Small intestine (tissue), 7 donors: ENCODE results near the gene VWA1. TPM values are rescaled to one million over a fixed set of nuclear protein-coding genes. Genes with fewer than 3 reads are reported as not detected.
A peak's percentile ranks its signal among the peaks of the same experiment; 100 is the strongest.

Experiments used
- DNase-seq, 2 donors: peaks; one replicate each; pipeline versions ENCODE4 v3.0.0 to v3.0.0-alpha.2; 2013
- FAIRE-seq: peaks from 2 replicates; lab custom pipeline; 2012; peaks lifted over from hg19 to GRCh38; lab: Jason Lieb, UNC
- H3K27ac ChIP-seq, 3 donors: one replicate each; pipeline ENCODE4 v1.5.1; 2013; ENCODE audit warnings: low read length in 2 of 3, mild to moderate bottlenecking in 2 of 3, control low read depth in 1 of 3, inconsistent platforms in 1 of 3, low read depth in 1 of 3, moderate library complexity in 1 of 3
- H3K27me3 ChIP-seq, 3 donors: one replicate each; pipeline ENCODE4 v1.6.1; 2013; ENCODE audit warnings: low read length in 3 of 3, inconsistent platforms in 1 of 3; ENCODE audit not compliant: control insufficient read depth in 3 of 3, insufficient read depth in 3 of 3
- H3K36me3 ChIP-seq, 3 donors: one replicate each; pipeline ENCODE4 v1.6.1; 2013; ENCODE audit warnings: low read length in 3 of 3, inconsistent platforms in 1 of 3, low read depth in 1 of 3, mild to moderate bottlenecking in 1 of 3, moderate library complexity in 1 of 3; ENCODE audit not compliant: control insufficient read depth in 3 of 3, insufficient read depth in 2 of 3
- H3K4me1 ChIP-seq, 3 donors: one replicate each; pipeline ENCODE4 v1.6.1; 2013; ENCODE audit warnings: low read length in 2 of 3, inconsistent platforms in 1 of 3, low read depth in 1 of 3, mild to moderate bottlenecking in 1 of 3, moderate library complexity in 1 of 3; ENCODE audit not compliant: control insufficient read depth in 3 of 3, insufficient read depth in 2 of 3
- H3K4me3 ChIP-seq, 3 donors: one replicate each; pipeline ENCODE4 v1.5.1; 2013; ENCODE audit warnings: low read length in 3 of 3, control low read depth in 1 of 3, inconsistent platforms in 1 of 3, low read depth in 1 of 3, mild to moderate bottlenecking in 1 of 3, moderate library complexity in 1 of 3
- H3K9me3 ChIP-seq, 2 donors: one replicate each; pipeline ENCODE4 v1.6.1; 2013; ENCODE audit warnings: low read depth in 1 of 2, low read length in 1 of 2; ENCODE audit not compliant: control insufficient read depth in 2 of 2, insufficient read depth in 1 of 2
- WGBS, 3 donors: extraction: QIAGEN DNeasy Blood & Tissue Kit; methylation state at CpG; one replicate each; pipeline ENCODE4 v1.1.7; 2013; 5-methylcytosine and 5-hydroxymethylcytosine counted together
- polyA plus RNA-seq, 4 donors: library from polyadenylated mRNA; stranded (reverse) in 3 of 4; unstranded in 1 of 4; fragments of 200-250 nt in 3 of 4; fragments of 120-200 nt in 1 of 4; gene quantifications; one replicate each; pipeline versions ENCODE4 v1.2.1 to v1.2.3, GENCODE V29; 2013
- donor health status: healthy with polysubstance abuse.
- donor health status: control.
- donor health status: control.
- donor health status: Bipolar disorder and iron deficiency.
- donor health status: healthy.

The VWA1 gene
- polyA plus RNA-seq, 4 donors, result 0.67 to 122 (median 6.9) TPM

- FAIRE-seq, result no peak
- Histone ChIP-seq H3K4me3 (no peak overlapping the region), H3K9me3 (no peaks in the 10 kb centered on the region), H3K27me3 (no peaks in the 10 kb centered on the region), H3K4me1 (peaks cover 0 to 88% (median 6%) of the 10 kb centered on the region in 3 donors), H3K36me3 (peaks cover 0 to 19% (median 0%) of the 10 kb centered on the region in 3 donors), H3K27ac (peak overlapping the region in 2 of 3 donors; percentile 91 to 96)
- peak in 1 of 2 donors; percentile 51 for DNase-seq
- 24 to 39% (median 35%) methylated on average over 8 to 12 of the region's 12 CpGs for WGBS, 3 donors
Measured at GRCh38 chr1:1433804-1434130, 1.7 kb upstream of the VWA1 start.

GRCh38 chr1:1434131-1434823 is 1.2 kb upstream of the VWA1 start:
- Histone ChIP-seq H3K4me1 (peaks cover 0 to 88% (median 6%) of the 10 kb centered on the region in 3 donors), H3K4me3 (no peak overlapping the region), H3K27ac (peak overlapping the region in 2 of 3 donors; percentile 91 to 96), H3K9me3 (no peaks in the 10 kb centered on the region), H3K36me3 (peaks cover 0 to 23% (median 0%) of the 10 kb centered on the region in 3 donors), H3K27me3 (no peaks in the 10 kb centered on the region)
- DNase-seq (peak in 1 of 2 donors; percentile 42), FAIRE-seq (no peak)
- WGBS, 3 donors, result 31 to 56% (median 49%) methylated on average over 26 to 32 of the region's 32 CpGs

GRCh38 chr1:1434824-1435105 is 725 bp upstream of the VWA1 start:
- H3K27ac ChIP-seq, result peak overlapping the region in 2 of 3 donors; percentile 91 to 96
- peaks cover 0 to 23% (median 0%) of the 10 kb centered on the region in 3 donors for H3K36me3 ChIP-seq
- no peaks in the 10 kb centered on the region for H3K27me3 ChIP-seq
- no peak for DNase-seq
- no peaks in the 10 kb centered on the region for H3K9me3 ChIP-seq
- no peak overlapping the region for H3K4me3 ChIP-seq
- no peak for FAIRE-seq
- peaks cover 0 to 84% (median 6%) of the 10 kb centered on the region in 3 donors for H3K4me1 ChIP-seq
- 64 to 96% (median 74%) methylated on average over 4 of the region's 4 CpGs for WGBS, 3 donors

- no peaks in the 10 kb centered on the region for H3K9me3 ChIP-seq
- WGBS, 3 donors, result 15 to 19% (median 17%) methylated on average over 34 to 40 of the region's 40 CpGs
- no peak for FAIRE-seq
- H3K4me1 ChIP-seq, result peaks cover 0 to 81% (median 6%) of the 10 kb centered on the region in 3 donors
- peak overlapping the region; percentile 46 to 71 (median 71) for H3K4me3 ChIP-seq
- H3K27ac ChIP-seq, result peak overlapping the region in 1 of 3 donors; percentile 30
- peak in 1 of 2 donors; percentile 5 for DNase-seq
- peaks cover 0 to 34% (median 0%) of the 10 kb centered on the region in 3 donors for H3K36me3 ChIP-seq
- no peaks in the 10 kb centered on the region for H3K27me3 ChIP-seq
Measured at GRCh38 chr1:1435911-1436629, 580 bp downstream of the VWA1 start.

GRCh38 chr1:1436630-1437032 is 1.1 kb downstream of the VWA1 start:
- Histone ChIP-seq H3K4me3 (peak overlapping the region in 1 of 3 donors; percentile 71), H3K9me3 (no peaks in the 10 kb centered on the region), H3K36me3 (peaks cover 0 to 40% (median 0%) of the 10 kb centered on the region in 3 donors), H3K27ac (no peak overlapping the region), H3K27me3 (no peaks in the 10 kb centered on the region), H3K4me1 (peaks cover 0 to 81% (median 6%) of the 10 kb centered on the region in 3 donors)
- FAIRE-seq (no peak), DNase-seq (peak in 1 of 2 donors; percentile 20)
- 83 to 91% (median 89%) methylated on average over 7 of the region's 7 CpGs for WGBS, 3 donors

- peaks cover 0 to 77% (median 5%) of the 10 kb centered on the region in 3 donors for H3K4me1 ChIP-seq
- H3K9me3 ChIP-seq, result no peaks in the 10 kb centered on the region
- peak overlapping the region in 1 of 3 donors; percentile 71 for H3K4me3 ChIP-seq
- peaks cover 0 to 44% (median 0%) of the 10 kb centered on the region in 3 donors for H3K36me3 ChIP-seq
- peak overlapping the region in 1 of 3 donors; percentile 62 for H3K27ac ChIP-seq
- DNase-seq (peak in 1 of 2 donors; percentile 5), FAIRE-seq (no peak)
- no peaks in the 10 kb centered on the region for H3K27me3 ChIP-seq
- WGBS, 3 donors, result 83 to 86% (median 84%) methylated on average over 31 of the region's 31 CpGs
Measured at GRCh38 chr1:1437033-1437903, 1.8 kb downstream of the VWA1 start.

- FAIRE-seq (no peak), DNase-seq (peak; percentile 52 to 93)
- Histone ChIP-seq H3K4me3 (peak overlapping the region in 1 of 3 donors; percentile 71), H3K27ac (peak overlapping the region in 1 of 3 donors; percentile 62), H3K9me3 (no peaks in the 10 kb centered on the region), H3K36me3 (peaks cover 0 to 47% (median 0%) of the 10 kb centered on the region in 3 donors), H3K4me1 (peaks cover 0 to 70% (median 2%) of the 10 kb centered on the region in 3 donors), H3K27me3 (no peaks in the 10 kb centered on the region)
- 20 to 57% (median 25%) methylated on average over 11 of the region's 11 CpGs for WGBS, 3 donors
Measured at GRCh38 chr1:1437904-1438376, 2.5 kb downstream of the VWA1 start.
